ENCODE data around the gene SASS6.

GRCh38 chr1:100152271-100152670 lies 19.5 kb upstream of the SASS6 start:
- TF ChIP-seq CTCF (IDR thresholded peaks at IDR 0.05; ENCODE audit: borderline replicate concordance, extremely low read depth, low read length, poor library complexity, severe bottlenecking), result no peak
- no peak for TF ChIP-seq EZH2 (IDR thresholded peaks at IDR 0.05; ENCODE audit: borderline replicate concordance, low read depth, low read length, severe bottlenecking)

Measured in DND-41 (cell line).